ENCODE data around the gene SLC19A1.

DNA sequence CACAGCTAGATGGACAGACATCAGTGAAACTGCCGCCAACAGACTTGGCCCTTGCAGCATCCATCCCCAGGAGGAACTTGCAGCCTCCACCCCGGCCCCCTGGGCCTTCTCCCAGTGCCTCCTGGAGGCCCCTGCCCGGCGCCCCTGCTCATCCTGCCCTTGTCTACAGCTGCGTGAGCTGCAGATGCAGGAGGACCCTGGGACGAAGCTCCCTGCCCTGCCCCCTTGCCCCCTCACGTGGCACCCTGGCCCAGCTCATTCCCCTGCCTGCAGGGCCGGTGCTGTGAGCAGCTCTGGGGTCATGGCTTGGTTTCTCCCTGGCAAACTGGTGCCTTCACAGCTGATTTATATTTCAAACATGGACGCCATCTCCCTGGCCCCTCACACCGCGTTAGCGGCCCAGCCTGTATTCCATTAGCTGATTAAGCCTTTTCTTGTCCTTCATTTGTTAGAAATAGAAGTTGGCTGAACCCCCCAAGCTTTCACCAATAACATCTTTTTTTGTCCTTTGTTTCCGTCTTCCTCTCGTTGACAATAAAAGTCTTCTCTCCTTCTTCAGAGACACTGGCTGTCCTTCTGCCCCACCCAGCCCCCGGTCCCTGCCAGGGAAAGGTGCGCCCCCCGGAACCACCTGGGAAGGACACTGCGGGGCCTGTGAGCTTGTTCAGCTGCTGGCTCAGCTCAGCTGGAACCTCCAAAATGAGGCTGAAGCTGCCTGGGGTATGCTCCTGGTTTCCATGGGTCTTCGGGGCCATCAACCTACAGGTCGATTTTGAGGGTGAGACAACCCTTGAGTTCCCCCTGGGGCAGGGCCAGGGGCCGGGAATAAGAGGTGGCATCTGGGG is 34.0 kb upstream of the SLC19A1 start:
- TF ChIP-seq, protein P1, sequence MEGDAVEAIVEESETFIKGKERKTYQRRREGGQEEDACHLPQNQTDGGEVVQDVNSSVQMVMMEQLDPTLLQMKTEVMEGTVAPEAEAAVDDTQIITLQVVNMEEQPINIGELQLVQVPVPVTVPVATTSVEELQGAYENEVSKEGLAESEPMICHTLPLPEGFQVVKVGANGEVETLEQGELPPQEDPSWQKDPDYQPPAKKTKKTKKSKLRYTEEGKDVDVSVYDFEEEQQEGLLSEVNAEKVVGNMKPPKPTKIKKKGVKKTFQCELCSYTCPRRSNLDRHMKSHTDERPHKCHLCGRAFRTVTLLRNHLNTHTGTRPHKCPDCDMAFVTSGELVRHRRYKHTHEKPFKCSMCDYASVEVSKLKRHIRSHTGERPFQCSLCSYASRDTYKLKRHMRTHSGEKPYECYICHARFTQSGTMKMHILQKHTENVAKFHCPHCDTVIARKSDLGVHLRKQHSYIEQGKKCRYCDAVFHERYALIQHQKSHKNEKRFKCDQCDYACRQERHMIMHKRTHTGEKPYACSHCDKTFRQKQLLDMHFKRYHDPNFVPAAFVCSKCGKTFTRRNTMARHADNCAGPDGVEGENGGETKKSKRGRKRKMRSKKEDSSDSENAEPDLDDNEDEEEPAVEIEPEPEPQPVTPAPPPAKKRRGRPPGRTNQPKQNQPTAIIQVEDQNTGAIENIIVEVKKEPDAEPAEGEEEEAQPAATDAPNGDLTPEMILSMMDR (IDR thresholded peaks at IDR 0.05), result no peak
- TF ChIP-seq POLR2A (IDR thresholded peaks at IDR 0.05), result no peak
